GM18909 (cell line): ENCODE results near the gene LRTM1.

Experiments
- ATAC-seq: cut with Tn5 transposase; IDR thresholded peaks from one replicate; pipeline ENCODE4 v1.9.1; 2021; ENCODE audit warnings: mild to moderate bottlenecking; ENCODE audit not compliant: unreplicated experiment, poor library complexity

Gene LRTM1

GRCh38 chr3:54941690-54942362 is 14.0 kb upstream of the LRTM1 start:
- no peak for ATAC-seq

- no peak for ATAC-seq
These were observed 13.1 kb upstream of the LRTM1 start for GRCh38 chr3:54940971-54941370.

GRCh38 chr3:54939557-54940300 is 11.9 kb upstream of the LRTM1 start:
- ATAC-seq: no peak

- no peak for ATAC-seq
These were observed 8.7 kb upstream of the LRTM1 start for GRCh38 chr3:54936561-54936960.

GRCh38 chr3:54935869-54936268 is 8.0 kb upstream of the LRTM1 start:
- ATAC-seq: no peak

GRCh38 chr3:54932606-54933005 is 4.7 kb upstream of the LRTM1 start:
- no peak for ATAC-seq

- no peak for ATAC-seq
These were observed 3.3 kb upstream of the LRTM1 start for GRCh38 chr3:54931182-54931581.

- no peak for ATAC-seq
These were observed 9.3 kb downstream of the LRTM1 start for GRCh38 chr3:54918516-54918915.

- ATAC-seq: no peak
These were observed 10.0 kb downstream of the LRTM1 start for GRCh38 chr3:54917862-54918261.

- ATAC-seq: no peak
These were observed 10.7 kb downstream of the LRTM1 start for GRCh38 chr3:54917174-54917573.

GRCh38 chr3:54916732-54917131 is 11.1 kb downstream of the LRTM1 start:
- no peak for ATAC-seq

GRCh38 chr3:54915976-54916375 is 11.9 kb downstream of the LRTM1 start:
- no peak for ATAC-seq

GRCh38 chr3:54915181-54915580 is 12.7 kb downstream of the LRTM1 start:
- ATAC-seq: no peak

GRCh38 chr3:54914180-54914579 is 13.7 kb downstream of the LRTM1 start:
- ATAC-seq: no peak

- no peak for ATAC-seq
These were observed 18.7 kb downstream of the LRTM1 start for GRCh38 chr3:54909191-54909590.

GRCh38 chr3:54906763-54907162 is 21.1 kb downstream of the LRTM1 start:
- ATAC-seq: no peak

- no peak for ATAC-seq
These were observed 21.9 kb downstream of the LRTM1 start for GRCh38 chr3:54905920-54906319.

- no peak for ATAC-seq
These were observed 22.5 kb downstream of the LRTM1 start for GRCh38 chr3:54905261-54905888.

GRCh38 chr3:54901906-54902685 is 25.8 kb downstream of the LRTM1 start:
- ATAC-seq: no peak

- no peak for ATAC-seq
These were observed 26.8 kb downstream of the LRTM1 start for GRCh38 chr3:54900838-54901591.
